DOHH2 (cell line): ENCODE results near the gene TYW3.

ENCODE experiments used
- H3F3A ChIP-seq: fragments of 200-600 bp; sonication (generic), shearing (Covaris generic); 2 replicates; pipeline ENCODE4 v1.6.0; 2016; ENCODE audit warnings: antibody characterized with exemption, mild to moderate bottlenecking; ENCODE audit not compliant: control insufficient read depth, insufficient read depth
- H3K27ac ChIP-seq: fragments of 200-600 bp; sonication (generic); 2 replicates; pipeline ENCODE4 v1.5.1; 2014; ENCODE audit warnings: low read depth, mild to moderate bottlenecking, low read length, moderate library complexity
- H3K27me3 ChIP-seq: fragments of 200-600 bp; sonication (generic); 2 replicates; pipeline ENCODE4 v1.6.1; 2014; ENCODE audit warnings: mild to moderate bottlenecking, low read length, mixed read lengths; ENCODE audit not compliant: control insufficient read depth
- H3K36me3 ChIP-seq: fragments of 200-600 bp; sonication (generic); 2 replicates; pipeline ENCODE4 v1.6.1; 2014; ENCODE audit warnings: mild to moderate bottlenecking, low read length, moderate library complexity, mixed read lengths; ENCODE audit not compliant: control insufficient read depth
- H3K4me1 ChIP-seq: fragments of 200-600 bp; sonication (generic); 2 replicates; pipeline ENCODE4 v1.6.1; 2014; ENCODE audit warnings: mild to moderate bottlenecking, low read length, mixed read lengths; ENCODE audit not compliant: control insufficient read depth
- H3K4me2 ChIP-seq: fragments of 200-600 bp; sonication (generic); 2 replicates; pipeline ENCODE4 v1.6.0; 2014; ENCODE audit warnings: mild to moderate bottlenecking, low read length, moderate library complexity
- H3K4me3 ChIP-seq: fragments of 200-600 bp; sonication (generic); 2 replicates; pipeline ENCODE4 v1.5.1; 2014; ENCODE audit warnings: mild to moderate bottlenecking, low read length, mixed read lengths
- H3K79me2 ChIP-seq: fragments of 200-600 bp; sonication (generic); 2 replicates; pipeline ENCODE4 v1.6.1; 2014; ENCODE audit warnings: mild to moderate bottlenecking, low read length, mixed read lengths; ENCODE audit not compliant: control insufficient read depth
- H3K9me2 ChIP-seq: fragments of 200-600 bp; sonication (generic); replicated peaks from 2 replicates; pipeline ENCODE4 v1.6.1; 2014; ENCODE audit warnings: mild to moderate bottlenecking, low read length, mixed read lengths; ENCODE audit not compliant: control insufficient read depth
- H3K9me3 ChIP-seq: fragments of 200-600 bp; sonication (generic); 2 replicates; pipeline ENCODE4 v1.6.1; 2014; ENCODE audit warnings: antibody characterized with exemption, low read length, mixed read lengths; ENCODE audit not compliant: control insufficient read depth, insufficient read depth
- H4K20me1 ChIP-seq: fragments of 200-600 bp; sonication (generic); 2 replicates; pipeline ENCODE4 v1.6.0; 2014; ENCODE audit warnings: low read depth, mild to moderate bottlenecking, antibody characterized with exemption, low read length, moderate library complexity; ENCODE audit not compliant: control insufficient read depth, insufficient read depth
- EZH2phosphoT487 ChIP-seq: fragments of 200-600 bp; sonication (generic); IDR thresholded peaks from 2 replicates; pipeline ENCODE4 v1.6.1; 2017; ENCODE audit warnings: borderline replicate concordance, mild to moderate bottlenecking, antibody characterized with exemption, low read length, moderate library complexity, mixed read lengths
- TF ChIP-seq, protein P1 (sequence below): fragments of 200-600 bp; sonication (generic); IDR thresholded peaks from one replicate; pipeline ENCODE4 v1.5.1; 2014; ENCODE audit warnings: antibody characterized with exemption, mild to moderate bottlenecking, low read depth, low read length; ENCODE audit not compliant: poor library complexity, severe bottlenecking

The TYW3 gene

GRCh38 chr1:74785944-74786343 is 53.0 kb downstream of the TYW3 start:
- Histone ChIP-seq H3F3A (no peaks in the 10 kb centered on the region), H3K4me2 (no peak overlapping the region), H3K27me3 (no peaks in the 10 kb centered on the region), H3K79me2 (no peaks in the 10 kb centered on the region), H3K9me2 (no peaks in the 10 kb centered on the region), H3K9me3 (no peaks in the 10 kb centered on the region), H4K20me1 (no peaks in the 10 kb centered on the region), H3K4me3 (no peak overlapping the region), H3K4me1 (no peaks in the 10 kb centered on the region), H3K36me3 (no peaks in the 10 kb centered on the region), H3K27ac (no peak overlapping the region)
- TF ChIP-seq EZH2phosphoT487, result no peak
- TF ChIP-seq, protein P1, sequence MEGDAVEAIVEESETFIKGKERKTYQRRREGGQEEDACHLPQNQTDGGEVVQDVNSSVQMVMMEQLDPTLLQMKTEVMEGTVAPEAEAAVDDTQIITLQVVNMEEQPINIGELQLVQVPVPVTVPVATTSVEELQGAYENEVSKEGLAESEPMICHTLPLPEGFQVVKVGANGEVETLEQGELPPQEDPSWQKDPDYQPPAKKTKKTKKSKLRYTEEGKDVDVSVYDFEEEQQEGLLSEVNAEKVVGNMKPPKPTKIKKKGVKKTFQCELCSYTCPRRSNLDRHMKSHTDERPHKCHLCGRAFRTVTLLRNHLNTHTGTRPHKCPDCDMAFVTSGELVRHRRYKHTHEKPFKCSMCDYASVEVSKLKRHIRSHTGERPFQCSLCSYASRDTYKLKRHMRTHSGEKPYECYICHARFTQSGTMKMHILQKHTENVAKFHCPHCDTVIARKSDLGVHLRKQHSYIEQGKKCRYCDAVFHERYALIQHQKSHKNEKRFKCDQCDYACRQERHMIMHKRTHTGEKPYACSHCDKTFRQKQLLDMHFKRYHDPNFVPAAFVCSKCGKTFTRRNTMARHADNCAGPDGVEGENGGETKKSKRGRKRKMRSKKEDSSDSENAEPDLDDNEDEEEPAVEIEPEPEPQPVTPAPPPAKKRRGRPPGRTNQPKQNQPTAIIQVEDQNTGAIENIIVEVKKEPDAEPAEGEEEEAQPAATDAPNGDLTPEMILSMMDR, result no peak

- Histone ChIP-seq H3K27me3 (no peaks in the 10 kb centered on the region), H3K79me2 (no peaks in the 10 kb centered on the region), H3K9me2 (no peaks in the 10 kb centered on the region), H3K9me3 (no peaks in the 10 kb centered on the region), H4K20me1 (no peaks in the 10 kb centered on the region), H3K4me1 (peaks cover 27% of the 10 kb centered on the region), H3K27ac (no peak overlapping the region), H3F3A (no peaks in the 10 kb centered on the region), H3K4me2 (no peak overlapping the region), H3K36me3 (no peaks in the 10 kb centered on the region), H3K4me3 (no peak overlapping the region)
- TF ChIP-seq EZH2phosphoT487, result no peak
- TF ChIP-seq, protein P1, result no peak
Observed at GRCh38 chr1:74790453-74790852, 57.5 kb downstream of the TYW3 start.

DNA sequence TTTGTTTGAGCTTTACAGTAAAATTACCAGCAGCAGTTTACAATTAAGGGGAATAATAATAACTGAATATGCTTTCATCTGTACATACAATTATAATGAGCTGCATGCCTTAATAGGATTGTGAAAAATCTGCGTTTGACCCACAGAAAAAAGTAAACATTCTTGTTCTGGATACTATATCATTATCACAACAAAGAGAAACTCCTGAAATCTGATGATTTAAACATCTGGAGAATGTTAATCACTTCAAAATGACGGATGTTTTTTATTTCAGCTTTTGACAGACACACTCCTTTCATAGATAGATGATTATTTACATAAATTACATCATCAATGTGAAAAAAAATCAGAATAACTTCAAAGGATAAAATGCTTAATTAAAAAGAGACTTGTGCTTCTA is 58.5 kb downstream of the TYW3 start:
- H3K4me2 ChIP-seq, result no peak overlapping the region
- TF ChIP-seq, protein P1, result no peak
- no peak for TF ChIP-seq EZH2phosphoT487
- peaks cover 27% of the 10 kb centered on the region for H3K4me1 ChIP-seq
- no peaks in the 10 kb centered on the region for H3K36me3 ChIP-seq
- no peaks in the 10 kb centered on the region for H4K20me1 ChIP-seq
- no peak overlapping the region for H3K4me3 ChIP-seq
- no peaks in the 10 kb centered on the region for H3K9me2 ChIP-seq
- no peaks in the 10 kb centered on the region for H3F3A ChIP-seq
- H3K27me3 ChIP-seq, result no peaks in the 10 kb centered on the region
- H3K27ac ChIP-seq, result no peak overlapping the region
- no peaks in the 10 kb centered on the region for H3K79me2 ChIP-seq
- no peaks in the 10 kb centered on the region for H3K9me3 ChIP-seq

DNA sequence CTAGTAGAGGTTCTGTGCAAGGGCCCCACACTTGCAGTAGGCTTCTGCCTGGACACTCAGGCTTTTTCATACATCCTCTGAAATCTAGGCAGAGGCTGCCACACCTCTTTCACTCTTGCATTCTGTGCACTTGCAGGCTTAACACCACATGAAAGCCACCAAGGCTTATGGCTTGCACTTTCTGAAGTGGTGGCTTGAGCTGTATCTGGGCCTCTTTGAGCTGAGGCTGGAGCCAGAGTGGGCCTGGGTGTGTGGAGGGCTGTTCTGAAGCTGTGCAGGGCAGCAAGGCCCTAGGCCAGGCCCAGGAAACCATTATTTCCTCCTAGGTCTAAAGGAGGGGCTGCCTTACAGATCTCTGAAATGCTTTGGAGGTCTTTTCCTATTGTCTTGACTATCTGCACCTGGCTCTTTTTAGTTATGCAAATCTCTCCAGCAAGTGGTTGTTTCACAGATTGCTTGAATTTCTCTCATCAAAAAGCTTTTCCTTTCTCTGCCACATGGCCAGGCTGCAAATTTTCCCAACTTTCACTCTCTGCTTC is 66.2 kb downstream of the TYW3 start:
- Histone ChIP-seq H3K27ac (no peak overlapping the region), H3F3A (no peaks in the 10 kb centered on the region), H3K9me2 (no peaks in the 10 kb centered on the region), H3K4me2 (no peak overlapping the region), H3K36me3 (no peaks in the 10 kb centered on the region), H3K4me3 (no peak overlapping the region), H4K20me1 (no peaks in the 10 kb centered on the region), H3K79me2 (no peaks in the 10 kb centered on the region), H3K27me3 (no peaks in the 10 kb centered on the region), H3K4me1 (peaks cover 16% of the 10 kb centered on the region), H3K9me3 (peaks cover 9% of the 10 kb centered on the region; the same call in 1 of the 2 replicates)
- TF ChIP-seq, protein P1, result no peak
- no peak for TF ChIP-seq EZH2phosphoT487
